GM23338 (cell line): Measurements from ENCODE around the gene ZIC5.

ENCODE experiments used
- CREB1 ChIP-seq: fragments of 250-450 bp; sonication (Bioruptor Pico); IDR thresholded peaks from 2 replicates; pipeline ENCODE4 v1.5.0; 2020; ENCODE audit warnings: low read depth, mild to moderate bottlenecking, moderate library complexity
- CTCF ChIP-seq, 2 experiments: fragments of 200-600 bp in 1 of 2; sonication (generic) in 1 of 2; conservative IDR thresholded peaks; 2 replicates each; pipeline versions ENCODE4 v1.5.1 to v1.6.1; 2016 to 2017; ENCODE audit warnings: antibody characterized with exemption in 2 of 2, low read depth in 2 of 2, mild to moderate bottlenecking in 2 of 2, moderate library complexity in 1 of 2
- ETS1 ChIP-seq: IDR thresholded peaks from 2 replicates; pipeline ENCODE4 v1.6.1; 2016; ENCODE audit warnings: antibody characterized with exemption
- EZH2 ChIP-seq: fragments of 200-600 bp; sonication (generic); IDR thresholded peaks from one replicate; pipeline ENCODE4 v1.8.0; 2017; ENCODE audit warnings: antibody characterized with exemption, mild to moderate bottlenecking, low read depth; ENCODE audit not compliant: unreplicated experiment
- EZH2phosphoT487 ChIP-seq: fragments of 200-600 bp; sonication (generic); IDR thresholded peaks from one replicate; pipeline ENCODE4 v1.8.1; 2018; ENCODE audit warnings: antibody characterized with exemption; ENCODE audit not compliant: unreplicated experiment
- JUNB ChIP-seq: IDR thresholded peaks from one replicate; pipeline ENCODE4 v1.6.1; 2016; ENCODE audit warnings: antibody characterized with exemption; ENCODE audit not compliant: unreplicated experiment
- NANOG ChIP-seq: IDR thresholded peaks from 2 replicates; pipeline ENCODE4 v1.6.1; 2016; ENCODE audit warnings: antibody characterized with exemption, borderline replicate concordance
- POLR2AphosphoS5 ChIP-seq: IDR thresholded peaks from 2 replicates; pipeline ENCODE4 v1.6.1; 2016; ENCODE audit warnings: antibody characterized with exemption, low read depth
- ZNF114 ChIP-seq: fragments of 250-450 bp; sonication (Bioruptor Pico); IDR thresholded peaks from 2 replicates; pipeline ENCODE4 v1.5.0; 2020; ENCODE audit warnings: mild to moderate bottlenecking, moderate library complexity
- ZNF331 ChIP-seq: fragments of 250-450 bp; sonication (Bioruptor Pico); IDR thresholded peaks from 2 replicates; pipeline ENCODE4 v1.5.0; 2020; ENCODE audit warnings: low read depth, mild to moderate bottlenecking, moderate library complexity
- TF ChIP-seq, protein P1 (sequence below): IDR thresholded peaks from one replicate; pipeline ENCODE4 v1.6.1; 2018; ENCODE audit warnings: antibody characterized with exemption; ENCODE audit not compliant: unreplicated experiment

- TF ChIP-seq CTCF (conservative IDR thresholded peaks at IDR 0.05; ENCODE audit: low read depth in 2 of 2) (no peak), POLR2AphosphoS5 (no peak), CREB1 (no peak), JUNB (no peak), EZH2 (no peak), ETS1 (no peak), EZH2phosphoT487 (no peak), ZNF331 (CRISPR knock-in tag) (no peak), NANOG (no peak), ZNF114 (CRISPR knock-in tag) (no peak)
- TF ChIP-seq, protein P1, sequence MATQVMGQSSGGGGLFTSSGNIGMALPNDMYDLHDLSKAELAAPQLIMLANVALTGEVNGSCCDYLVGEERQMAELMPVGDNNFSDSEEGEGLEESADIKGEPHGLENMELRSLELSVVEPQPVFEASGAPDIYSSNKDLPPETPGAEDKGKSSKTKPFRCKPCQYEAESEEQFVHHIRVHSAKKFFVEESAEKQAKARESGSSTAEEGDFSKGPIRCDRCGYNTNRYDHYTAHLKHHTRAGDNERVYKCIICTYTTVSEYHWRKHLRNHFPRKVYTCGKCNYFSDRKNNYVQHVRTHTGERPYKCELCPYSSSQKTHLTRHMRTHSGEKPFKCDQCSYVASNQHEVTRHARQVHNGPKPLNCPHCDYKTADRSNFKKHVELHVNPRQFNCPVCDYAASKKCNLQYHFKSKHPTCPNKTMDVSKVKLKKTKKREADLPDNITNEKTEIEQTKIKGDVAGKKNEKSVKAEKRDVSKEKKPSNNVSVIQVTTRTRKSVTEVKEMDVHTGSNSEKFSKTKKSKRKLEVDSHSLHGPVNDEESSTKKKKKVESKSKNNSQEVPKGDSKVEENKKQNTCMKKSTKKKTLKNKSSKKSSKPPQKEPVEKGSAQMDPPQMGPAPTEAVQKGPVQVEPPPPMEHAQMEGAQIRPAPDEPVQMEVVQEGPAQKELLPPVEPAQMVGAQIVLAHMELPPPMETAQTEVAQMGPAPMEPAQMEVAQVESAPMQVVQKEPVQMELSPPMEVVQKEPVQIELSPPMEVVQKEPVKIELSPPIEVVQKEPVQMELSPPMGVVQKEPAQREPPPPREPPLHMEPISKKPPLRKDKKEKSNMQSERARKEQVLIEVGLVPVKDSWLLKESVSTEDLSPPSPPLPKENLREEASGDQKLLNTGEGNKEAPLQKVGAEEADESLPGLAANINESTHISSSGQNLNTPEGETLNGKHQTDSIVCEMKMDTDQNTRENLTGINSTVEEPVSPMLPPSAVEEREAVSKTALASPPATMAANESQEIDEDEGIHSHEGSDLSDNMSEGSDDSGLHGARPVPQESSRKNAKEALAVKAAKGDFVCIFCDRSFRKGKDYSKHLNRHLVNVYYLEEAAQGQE = no peak
Measured at GRCh38 chr13:99982036-99982730, 10.6 kb upstream of the ZIC5 start.
